Peyer's patch (tissue), 4 donors: ENCODE data around the gene IQCF2.

Experiments used
- POLR2A ChIP-seq, 2 donors: fragments of 450-650 bp; IDR thresholded peaks; one replicate each; pipeline ENCODE4 v1.5.1; 2017; ENCODE audit warnings: antibody characterized with exemption in 2 of 2, mild to moderate bottlenecking in 2 of 2, moderate library complexity in 2 of 2
- TF ChIP-seq, protein P1 (sequence below), 6 experiments: fragments of 450-650 bp in 4 of 6; fragments of 200-600 bp in 2 of 6; sonication (generic) in 1 of 6; IDR thresholded peaks; one replicate each; pipeline ENCODE4 v1.5.1; 2017 to 2019; ENCODE audit warnings: antibody characterized with exemption in 6 of 6, mild to moderate bottlenecking in 3 of 6, moderate library complexity in 1 of 6

DNA sequence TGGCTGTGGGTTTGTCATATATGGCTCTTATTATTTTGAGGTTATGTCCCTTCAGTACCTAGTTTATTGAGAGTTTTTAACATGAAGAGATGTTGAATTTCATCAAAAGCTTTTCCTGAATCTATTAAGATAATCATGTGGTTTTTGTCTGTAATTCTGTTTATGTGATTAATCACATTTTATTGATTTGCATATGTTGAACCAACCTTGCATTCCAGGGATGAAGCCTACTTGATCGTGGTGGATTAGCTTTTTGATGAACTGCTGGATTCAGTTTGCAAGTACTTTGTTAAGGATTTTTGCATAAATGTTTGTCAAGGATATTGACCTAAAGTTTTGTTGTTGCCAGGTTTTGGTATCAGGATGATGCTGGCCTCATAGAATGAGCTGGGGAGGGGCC lies 33.1 kb upstream of the IQCF2 start:
- TF ChIP-seq, protein P1, sequence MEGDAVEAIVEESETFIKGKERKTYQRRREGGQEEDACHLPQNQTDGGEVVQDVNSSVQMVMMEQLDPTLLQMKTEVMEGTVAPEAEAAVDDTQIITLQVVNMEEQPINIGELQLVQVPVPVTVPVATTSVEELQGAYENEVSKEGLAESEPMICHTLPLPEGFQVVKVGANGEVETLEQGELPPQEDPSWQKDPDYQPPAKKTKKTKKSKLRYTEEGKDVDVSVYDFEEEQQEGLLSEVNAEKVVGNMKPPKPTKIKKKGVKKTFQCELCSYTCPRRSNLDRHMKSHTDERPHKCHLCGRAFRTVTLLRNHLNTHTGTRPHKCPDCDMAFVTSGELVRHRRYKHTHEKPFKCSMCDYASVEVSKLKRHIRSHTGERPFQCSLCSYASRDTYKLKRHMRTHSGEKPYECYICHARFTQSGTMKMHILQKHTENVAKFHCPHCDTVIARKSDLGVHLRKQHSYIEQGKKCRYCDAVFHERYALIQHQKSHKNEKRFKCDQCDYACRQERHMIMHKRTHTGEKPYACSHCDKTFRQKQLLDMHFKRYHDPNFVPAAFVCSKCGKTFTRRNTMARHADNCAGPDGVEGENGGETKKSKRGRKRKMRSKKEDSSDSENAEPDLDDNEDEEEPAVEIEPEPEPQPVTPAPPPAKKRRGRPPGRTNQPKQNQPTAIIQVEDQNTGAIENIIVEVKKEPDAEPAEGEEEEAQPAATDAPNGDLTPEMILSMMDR (IDR thresholded peaks at IDR 0.05): no peak
- no peak for TF ChIP-seq POLR2A (IDR thresholded peaks at IDR 0.05)
